IMR-90 (cell line): ENCODE measurements around the gene GLP2R.

Source experiments
- CEBPB ChIP-seq: IDR thresholded peaks from 2 replicates; pipeline ENCODE4 v1.6.1; 2012; ENCODE audit warnings: low read depth, low read length, improper control_type of control experiment
- CHD1 ChIP-seq: IDR thresholded peaks from 2 replicates; pipeline ENCODE4 v1.6.1; 2012; ENCODE audit warnings: low read depth, low read length, improper control_type of control experiment
- CTCF ChIP-seq: conservative IDR thresholded peaks from 2 replicates; pipeline ENCODE4 v1.5.1; 2012; ENCODE audit warnings: mild to moderate bottlenecking, low read depth, low read length, improper control_type of control experiment
- FOS ChIP-seq: fragments of 150-350 bp; IDR thresholded peaks from 2 replicates; pipeline ENCODE4 v1.6.1; 2016; ENCODE audit warnings: low read depth, low read length
- MAFK ChIP-seq: IDR thresholded peaks from 2 replicates; pipeline ENCODE4 v1.6.1; 2012; ENCODE audit warnings: low read depth, low read length, improper control_type of control experiment
- POLR2A ChIP-seq: IDR thresholded peaks from 2 replicates; pipeline ENCODE4 v1.6.1; 2012; ENCODE audit warnings: mild to moderate bottlenecking, low read depth, low read length
- RAD21 ChIP-seq: IDR thresholded peaks from 2 replicates; pipeline ENCODE4 v1.6.1; 2012; ENCODE audit warnings: low read length, improper control_type of control experiment
- RCOR1 ChIP-seq: IDR thresholded peaks from 2 replicates; pipeline ENCODE4 v1.6.1; 2012; ENCODE audit warnings: mild to moderate bottlenecking, low read length, improper control_type of control experiment; ENCODE audit not compliant: insufficient replicate concordance
- RFX5 ChIP-seq: IDR thresholded peaks from 2 replicates; pipeline ENCODE4 v1.8.0; 2012; ENCODE audit warnings: low read depth, mild to moderate bottlenecking, low read length, moderate library complexity
- SMC3 ChIP-seq: fragments of 150-350 bp; IDR thresholded peaks from 2 replicates; pipeline ENCODE4 v1.6.1; 2016; ENCODE audit warnings: low read depth, mild to moderate bottlenecking, antibody characterized with exemption, low read length, moderate library complexity
- USF2 ChIP-seq: fragments of 150-350 bp; IDR thresholded peaks from 2 replicates; pipeline ENCODE4 v1.6.1; 2017; ENCODE audit warnings: mild to moderate bottlenecking, antibody characterized with exemption, low read length, low read depth
- TF ChIP-seq, protein P1 (sequence below): fragments of 150-350 bp; IDR thresholded peaks from 2 replicates; pipeline ENCODE4 v1.6.1; 2016; ENCODE audit warnings: low read depth, mild to moderate bottlenecking, low read length, moderate library complexity, borderline replicate concordance

DNA sequence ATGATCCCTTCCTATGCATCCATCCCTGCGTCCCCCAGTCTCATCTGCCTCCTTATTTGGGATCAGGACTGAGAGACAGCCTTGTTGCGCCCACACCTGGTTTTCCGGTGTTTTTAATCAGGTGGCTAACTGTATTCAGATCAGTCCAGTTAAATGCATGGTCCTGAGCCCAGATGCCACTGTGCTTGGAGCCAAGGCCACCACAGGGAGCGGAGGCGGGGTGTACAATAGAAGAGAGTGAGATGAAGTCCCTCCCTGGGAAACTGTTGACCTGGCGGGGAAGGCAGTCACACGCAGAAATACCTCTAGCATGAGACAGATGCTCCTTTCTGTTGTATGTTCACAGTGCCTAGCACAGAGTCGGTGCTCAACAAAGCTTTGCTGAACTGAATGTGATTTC lies 73.1 kb downstream of the GLP2R start:
- no peak for TF ChIP-seq MAFK
- no peak for TF ChIP-seq RAD21
- no peak for TF ChIP-seq POLR2A
- no peak for TF ChIP-seq CTCF
- no peak for TF ChIP-seq SMC3
- TF ChIP-seq USF2, result no peak
- TF ChIP-seq, protein P1, sequence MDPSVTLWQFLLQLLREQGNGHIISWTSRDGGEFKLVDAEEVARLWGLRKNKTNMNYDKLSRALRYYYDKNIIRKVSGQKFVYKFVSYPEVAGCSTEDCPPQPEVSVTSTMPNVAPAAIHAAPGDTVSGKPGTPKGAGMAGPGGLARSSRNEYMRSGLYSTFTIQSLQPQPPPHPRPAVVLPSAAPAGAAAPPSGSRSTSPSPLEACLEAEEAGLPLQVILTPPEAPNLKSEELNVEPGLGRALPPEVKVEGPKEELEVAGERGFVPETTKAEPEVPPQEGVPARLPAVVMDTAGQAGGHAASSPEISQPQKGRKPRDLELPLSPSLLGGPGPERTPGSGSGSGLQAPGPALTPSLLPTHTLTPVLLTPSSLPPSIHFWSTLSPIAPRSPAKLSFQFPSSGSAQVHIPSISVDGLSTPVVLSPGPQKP, result no peak
- no peak for TF ChIP-seq RFX5
- no peak for TF ChIP-seq RCOR1
- no peak for TF ChIP-seq CEBPB
- no peak for TF ChIP-seq CHD1
- TF ChIP-seq FOS, result no peak
